Neural crest cell (in vitro differentiated cells): ENCODE results near the gene AUNIP. TPM values are rescaled to one million over a fixed set of nuclear protein-coding genes. Genes with fewer than 3 reads are reported as not detected.
A peak's percentile ranks its signal among the peaks of the same experiment; 100 is the strongest.

Experiments
- DNase-seq: peaks from one replicate; pipeline ENCODE4 v3.0.0; 2021; ENCODE audit warnings: low read depth, mixed read lengths, low spot score
- H3K27ac Mint-ChIP-seq: one replicate; pipeline ENCODE4 v1.8.0; 2021; ENCODE audit warnings: mild to moderate bottlenecking, mixed read lengths; ENCODE audit not compliant: unreplicated experiment
- H3K27me3 Mint-ChIP-seq: 2 replicates; pipeline ENCODE4 v1.8.0; 2021; ENCODE audit warnings: low read depth, mild to moderate bottlenecking, mixed read lengths
- H3K36me3 Mint-ChIP-seq: 2 replicates; pipeline ENCODE4 v1.8.0; 2021; ENCODE audit warnings: low read depth, mild to moderate bottlenecking, mixed read lengths
- H3K4me1 Mint-ChIP-seq: 2 replicates; pipeline ENCODE4 v1.8.0; 2021; ENCODE audit warnings: mixed read lengths
- H3K4me3 Mint-ChIP-seq: one replicate; pipeline ENCODE4 v1.8.0; 2021; ENCODE audit warnings: mild to moderate bottlenecking, mixed read lengths
- H3K9me3 Mint-ChIP-seq: 2 replicates; pipeline ENCODE4 v1.8.0; 2021; ENCODE audit warnings: mixed read lengths
- total RNA-seq: library from RNA; stranded (reverse); gene quantifications from 2 replicates; pipeline ENCODE4 v1.2.1, GENCODE V29; 2021
- TF ChIP-seq, protein P1 (sequence below): fragments of 200-600 bp; sonication (generic); conservative IDR thresholded peaks from 2 replicates; pipeline ENCODE4 v1.5.0; 2021; ENCODE audit warnings: antibody characterized with exemption, mild to moderate bottlenecking

AUNIP gene
- total RNA-seq, 1 donor from 2014 or later, result 13.6 TPM

DNA sequence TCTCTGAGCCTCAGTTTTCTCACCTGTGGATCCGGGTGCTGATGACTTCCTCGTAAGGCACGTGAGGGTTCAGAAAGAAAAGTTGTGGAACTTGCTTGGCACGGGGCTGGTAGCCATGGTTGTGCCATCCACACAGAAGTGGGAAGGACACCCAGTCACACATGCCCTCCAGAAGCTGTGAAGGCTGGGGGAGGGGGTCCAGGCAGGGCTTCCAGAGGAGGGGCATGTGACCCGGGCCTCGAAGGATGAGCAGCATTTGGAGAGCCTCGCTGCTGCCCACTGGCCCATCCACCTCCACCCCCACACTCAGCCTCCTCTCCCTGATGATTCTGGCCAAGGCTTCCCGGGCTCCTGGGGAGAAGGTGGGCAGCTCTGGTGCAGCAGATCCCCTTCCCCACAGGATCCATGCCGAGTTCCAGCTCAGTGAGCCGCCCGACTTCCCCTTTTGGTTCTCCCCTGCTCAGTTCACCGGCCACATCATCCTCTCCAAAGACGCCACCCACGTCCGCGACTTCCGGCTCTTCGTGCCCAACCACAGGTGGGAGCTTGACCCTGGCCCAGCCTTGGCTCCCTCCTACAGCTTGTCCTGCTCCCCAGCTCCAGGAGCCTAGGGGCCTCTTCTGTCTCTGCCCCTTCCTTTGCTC, 49.9 kb downstream of the AUNIP start:
- Mint-ChIP-seq H3K9me3 (no peaks in the 10 kb centered on the region), H3K27me3 (no peaks in the 10 kb centered on the region), H3K4me3 (no peak overlapping the region), H3K27ac (no peak overlapping the region), H3K36me3 (peaks cover 3% of the 10 kb centered on the region), H3K4me1 (peaks cover 24% of the 10 kb centered on the region)
- no peak for DNase-seq
- TF ChIP-seq, protein P1, sequence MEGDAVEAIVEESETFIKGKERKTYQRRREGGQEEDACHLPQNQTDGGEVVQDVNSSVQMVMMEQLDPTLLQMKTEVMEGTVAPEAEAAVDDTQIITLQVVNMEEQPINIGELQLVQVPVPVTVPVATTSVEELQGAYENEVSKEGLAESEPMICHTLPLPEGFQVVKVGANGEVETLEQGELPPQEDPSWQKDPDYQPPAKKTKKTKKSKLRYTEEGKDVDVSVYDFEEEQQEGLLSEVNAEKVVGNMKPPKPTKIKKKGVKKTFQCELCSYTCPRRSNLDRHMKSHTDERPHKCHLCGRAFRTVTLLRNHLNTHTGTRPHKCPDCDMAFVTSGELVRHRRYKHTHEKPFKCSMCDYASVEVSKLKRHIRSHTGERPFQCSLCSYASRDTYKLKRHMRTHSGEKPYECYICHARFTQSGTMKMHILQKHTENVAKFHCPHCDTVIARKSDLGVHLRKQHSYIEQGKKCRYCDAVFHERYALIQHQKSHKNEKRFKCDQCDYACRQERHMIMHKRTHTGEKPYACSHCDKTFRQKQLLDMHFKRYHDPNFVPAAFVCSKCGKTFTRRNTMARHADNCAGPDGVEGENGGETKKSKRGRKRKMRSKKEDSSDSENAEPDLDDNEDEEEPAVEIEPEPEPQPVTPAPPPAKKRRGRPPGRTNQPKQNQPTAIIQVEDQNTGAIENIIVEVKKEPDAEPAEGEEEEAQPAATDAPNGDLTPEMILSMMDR, result no peak

DNA sequence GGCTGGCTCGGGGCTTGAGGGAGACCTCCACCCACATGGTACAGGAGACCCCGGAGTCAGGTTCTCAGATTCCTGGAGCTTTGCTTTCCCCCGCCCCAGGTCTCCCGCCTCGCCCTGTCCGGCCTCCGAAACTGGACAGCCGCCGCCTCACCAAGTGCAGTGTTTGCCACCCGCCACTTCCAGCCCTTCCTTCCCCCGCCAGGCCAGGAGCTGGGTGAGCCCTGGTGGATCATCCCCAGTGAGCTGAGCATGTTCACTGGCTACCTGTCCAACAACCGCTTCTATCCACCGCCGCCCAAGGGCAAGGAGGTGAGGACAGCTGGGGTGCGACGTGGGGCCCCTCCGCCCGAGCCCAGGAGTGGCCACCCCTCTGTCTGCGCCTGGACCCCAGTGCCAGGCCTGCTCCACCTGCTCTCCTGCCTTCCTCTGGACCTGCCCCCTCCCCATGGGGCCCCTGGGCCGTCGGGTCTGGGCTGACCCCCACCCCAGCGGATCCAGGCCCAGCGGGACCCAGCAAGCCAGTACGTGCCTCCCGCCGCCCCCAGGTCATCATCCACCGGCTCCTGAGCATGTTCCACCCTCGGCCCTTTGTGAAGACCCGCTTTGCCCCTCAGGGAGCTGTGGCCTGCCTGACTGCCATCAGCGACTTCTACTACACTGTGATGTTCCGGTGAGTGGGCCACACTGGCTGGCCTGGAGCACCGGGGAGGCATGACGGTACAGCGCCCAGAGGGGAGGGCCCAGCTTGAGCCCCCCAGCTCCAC, 50.6 kb downstream of the AUNIP start:
- no peaks in the 10 kb centered on the region for H3K9me3 Mint-ChIP-seq
- H3K27ac Mint-ChIP-seq, result no peak overlapping the region
- TF ChIP-seq, protein P1, result no peak
- peaks cover 3% of the 10 kb centered on the region for H3K36me3 Mint-ChIP-seq
- H3K4me1 Mint-ChIP-seq, result peaks cover 30% of the 10 kb centered on the region
- H3K27me3 Mint-ChIP-seq, result no peaks in the 10 kb centered on the region
- no peak for DNase-seq
- no peak overlapping the region for H3K4me3 Mint-ChIP-seq

DNA sequence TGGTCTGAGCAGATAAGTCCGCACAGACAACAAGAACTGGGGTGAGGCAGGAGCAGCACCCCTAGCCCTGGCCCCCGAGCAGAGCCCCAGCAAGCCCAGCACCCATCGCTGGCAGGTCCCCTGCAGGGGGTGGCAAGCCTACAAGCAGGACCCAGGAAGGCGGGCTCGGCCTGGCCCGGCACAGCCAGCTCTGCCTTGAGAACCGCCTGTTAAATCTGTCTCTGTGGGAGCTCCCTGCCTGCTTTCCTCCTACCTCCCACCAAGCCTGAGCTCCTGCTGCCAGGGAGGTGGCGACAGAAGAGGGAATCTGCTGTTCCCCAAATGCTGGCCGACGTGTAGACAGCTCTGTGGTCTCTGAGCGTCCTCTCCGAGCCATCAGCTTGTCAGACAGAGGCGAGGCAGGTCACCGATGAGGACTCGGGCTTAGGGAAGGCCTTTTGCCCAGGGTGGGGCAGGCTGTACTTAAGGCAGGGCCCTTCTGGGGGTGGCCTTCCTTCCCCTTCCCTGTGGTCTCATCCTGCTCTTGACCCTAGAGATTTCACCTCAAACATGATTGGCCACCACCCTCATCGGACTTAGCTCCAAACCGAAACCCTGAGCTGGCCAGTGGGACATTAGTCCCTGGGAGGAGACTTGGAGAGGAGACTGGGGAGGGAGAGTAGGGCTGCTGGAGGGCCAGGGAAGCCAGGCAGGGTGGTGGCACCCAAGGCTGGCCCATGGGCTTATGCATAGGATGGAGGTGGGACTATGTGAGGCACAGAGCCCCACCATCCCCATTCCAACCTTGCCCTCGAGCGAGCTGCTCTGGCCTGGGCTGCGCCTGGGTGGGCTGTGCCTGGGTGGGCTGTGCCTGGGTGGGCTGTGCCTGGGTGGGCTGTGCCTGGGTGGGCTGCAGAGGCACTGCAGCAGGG, 51.5 kb downstream of the AUNIP start:
- Mint-ChIP-seq H3K4me3 (no peak overlapping the region), H3K27me3 (no peaks in the 10 kb centered on the region), H3K36me3 (peaks cover 3% of the 10 kb centered on the region), H3K27ac (no peak overlapping the region), H3K9me3 (no peaks in the 10 kb centered on the region), H3K4me1 (peaks cover 35% of the 10 kb centered on the region)
- no peak for DNase-seq
- TF ChIP-seq, protein P1, result no peak

DNA sequence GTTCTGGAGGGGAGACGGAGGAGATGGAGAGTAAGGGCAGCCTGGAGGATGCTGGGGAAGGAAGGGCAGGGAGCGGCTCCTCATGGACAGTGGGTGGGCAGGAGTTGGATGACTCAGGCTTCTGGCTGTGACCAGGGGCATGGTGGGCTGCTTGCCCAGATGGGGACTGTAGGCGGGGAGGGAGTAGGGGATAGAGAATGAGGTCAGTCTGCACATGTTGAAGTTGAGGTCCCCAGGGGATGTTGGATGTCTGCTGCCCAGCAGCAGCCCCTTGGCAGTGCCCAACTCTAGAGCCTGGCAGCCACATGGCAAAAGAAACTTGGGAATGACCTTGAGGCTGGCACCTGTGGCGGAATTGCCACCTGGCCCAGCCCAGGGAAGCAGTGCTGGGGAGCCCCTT, 52.8 kb downstream of the AUNIP start:
- Mint-ChIP-seq H3K9me3 (no peaks in the 10 kb centered on the region), H3K4me1 (peaks cover 43% of the 10 kb centered on the region), H3K27me3 (no peaks in the 10 kb centered on the region), H3K4me3 (no peak overlapping the region), H3K27ac (no peak overlapping the region), H3K36me3 (peaks cover 3% of the 10 kb centered on the region)
- TF ChIP-seq, protein P1, result no peak
- DNase-seq, result no peak

DNA sequence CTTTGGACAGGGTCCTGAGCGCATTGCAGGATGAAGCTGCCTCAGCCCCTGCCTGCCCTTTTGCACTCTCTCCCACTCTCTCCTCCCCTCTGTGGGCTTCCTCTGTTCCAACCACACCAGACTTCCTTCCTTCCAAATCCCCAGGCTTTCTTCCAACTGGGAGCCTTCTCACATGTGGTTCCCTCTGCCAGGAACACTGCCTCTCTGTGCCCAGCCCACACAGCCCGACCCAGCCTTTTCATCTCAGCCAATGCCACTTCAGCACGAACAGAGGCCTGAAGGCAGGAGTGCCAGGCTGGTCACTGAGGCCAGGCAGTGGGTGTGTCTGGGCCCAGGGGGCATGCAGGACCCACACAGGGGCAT, 53.4 kb downstream of the AUNIP start:
- DNase-seq, result no peak

More for the DNA sequence above, 53.4 kb downstream of the AUNIP start:
- H3K27ac Mint-ChIP-seq, result no peak overlapping the region
- peaks cover 3% of the 10 kb centered on the region for H3K36me3 Mint-ChIP-seq
- peak overlapping the region; percentile 78 for H3K4me3 Mint-ChIP-seq
- H3K27me3 Mint-ChIP-seq, result no peaks in the 10 kb centered on the region
- H3K4me1 Mint-ChIP-seq, result peaks cover 45% of the 10 kb centered on the region
- no peaks in the 10 kb centered on the region for H3K9me3 Mint-ChIP-seq
- TF ChIP-seq, protein P1, result no peak
